Adipose tissue (tissue), 3 donors: ENCODE data around the gene CD3G. TPM values are rescaled to one million over a fixed set of nuclear protein-coding genes. Genes with fewer than 3 reads are reported as not detected.

Source experiments
- polyA plus RNA-seq, 3 donors: library from polyadenylated mRNA; stranded (reverse); fragments of 200-250 nt; gene quantifications; one replicate each; pipeline ENCODE4 v1.2.3, GENCODE V29; 2013
- donor health status: healthy with polysubstance abuse.
- donor health status: Bipolar disorder and iron deficiency.
- donor health status: healthy.

Gene CD3G
- polyA plus RNA-seq, 3 donors: 0.25 to 0.79 TPM; not detected in 1

Other genes starting within 250 kb of the CD3G start
- gene SCN4B, start 191.5 kb upstream of the CD3G start, polyA plus RNA-seq: 1 to 10 TPM; 1.0 to 4.0 (median 3.5) TPM
- under 1 TPM; 0.06 to 0.45 (median 0.07) TPM for gene SCN2B, start 167.7 kb upstream of the CD3G start, polyA plus RNA-seq
- 10 to 100 TPM in 1 of 3 donors, 1 to 10 TPM in 1, under 1 TPM in 1; 0.87 to 14.6 (median 9.2) TPM for gene JAML, start 119.3 kb upstream of the CD3G start, polyA plus RNA-seq
- 1 to 10 TPM; 1.2 to 3.2 (median 1.8) TPM for gene MPZL3, start 92.0 kb upstream of the CD3G start, polyA plus RNA-seq
- 10 to 100 TPM in 2 of 3 donors, 1 to 10 TPM in 1; 6.9 to 23.1 (median 12.3) TPM for gene MPZL2, start 80.0 kb upstream of the CD3G start, polyA plus RNA-seq
- 1 to 10 TPM; 1.9 to 4.3 (median 2.9) TPM for gene CD3E, start 39.6 kb upstream of the CD3G start, polyA plus RNA-seq
- 1 to 10 TPM; 1.2 to 4.3 (median 2.0) TPM for gene CD3D, start 1.6 kb upstream of the CD3G start, polyA plus RNA-seq
- 10 to 100 TPM in 2 of 3 donors, 1 to 10 TPM in 1; 7.9 to 14.7 (median 11.4) TPM for gene UBE4A, start 15.3 kb downstream of the CD3G start, polyA plus RNA-seq
- gene ATP5MG, start 57.3 kb downstream of the CD3G start, polyA plus RNA-seq: 100 to 1,000 TPM in 2 of 3 donors, 10 to 100 TPM in 1; 63.1 to 232 (median 188) TPM
- gene KMT2A, start 92.1 kb downstream of the CD3G start, polyA plus RNA-seq: 10 to 100 TPM in 1 of 3 donors, 1 to 10 TPM in 2; 7.9 to 14.4 (median 8.1) TPM
- 10 to 100 TPM in 1 of 3 donors, 1 to 10 TPM in 2; 1.0 to 12.6 (median 2.8) TPM for gene TTC36, start 183.1 kb downstream of the CD3G start, polyA plus RNA-seq
- gene TMEM25, start 186.8 kb downstream of the CD3G start, polyA plus RNA-seq: 10 to 100 TPM in 1 of 3 donors, 1 to 10 TPM in 2; 5.5 to 13.4 (median 6.4) TPM
- gene IFT46, start 221.6 kb downstream of the CD3G start, polyA plus RNA-seq: 10 to 100 TPM; 12.4 to 22.5 (median 15.1) TPM
- gene ARCN1, start 228.1 kb downstream of the CD3G start, polyA plus RNA-seq: 10 to 100 TPM; 73.5 to 82.1 (median 73.9) TPM